Adipocyte (in vitro differentiated cells): ENCODE measurements around the gene NKIRAS2.
A peak's percentile ranks its signal among the peaks of the same experiment; 100 is the strongest.

ENCODE experiments used
- DNase-seq: peaks from one replicate; pipeline ENCODE4 v3.0.0-alpha.2; 2015; ENCODE audit warnings: low read depth
- H3K27me3 ChIP-seq: replicated peaks from 2 replicates; pipeline ENCODE4 v1.7.0; 2013; ENCODE audit warnings: mild to moderate bottlenecking, low read length, moderate library complexity; ENCODE audit not compliant: control insufficient read depth, insufficient read depth
- H3K36me3 ChIP-seq: 2 replicates; pipeline ENCODE4 v1.7.0; 2013; ENCODE audit warnings: low read length, mild to moderate bottlenecking, moderate library complexity; ENCODE audit not compliant: control insufficient read depth, insufficient read depth, severe bottlenecking
- H3K4me1 ChIP-seq: 2 replicates; pipeline ENCODE4 v1.7.0; 2013; ENCODE audit warnings: mild to moderate bottlenecking, low read length, moderate library complexity; ENCODE audit not compliant: control insufficient read depth, insufficient read depth
- H3K4me3 ChIP-seq: 2 replicates; pipeline ENCODE4 v1.7.0; 2013; ENCODE audit warnings: mild to moderate bottlenecking, low read length, moderate library complexity
- H3K9ac ChIP-seq: 2 replicates; pipeline ENCODE4 v1.7.0; 2013; ENCODE audit warnings: mild to moderate bottlenecking, low read length, moderate library complexity
- H3K9me3 ChIP-seq: 2 replicates; pipeline ENCODE4 v1.7.0; 2013; ENCODE audit warnings: mild to moderate bottlenecking, low read length, moderate library complexity; ENCODE audit not compliant: control insufficient read depth

Gene NKIRAS2

GRCh38 chr17:42031584-42031983 lies 11.7 kb downstream of the NKIRAS2 start:
- Histone ChIP-seq H3K9me3 (no peaks in the 10 kb centered on the region), H3K4me3 (no peak overlapping the region), H3K9ac (no peak overlapping the region), H3K4me1 (peaks cover 7% of the 10 kb centered on the region), H3K27me3 (peaks cover 19% of the 10 kb centered on the region), H3K36me3 (no peaks in the 10 kb centered on the region)
- no peak for DNase-seq

- no peak for DNase-seq
- Histone ChIP-seq H3K4me1 (no peaks in the 10 kb centered on the region), H3K27me3 (peaks cover 25% of the 10 kb centered on the region), H3K4me3 (no peak overlapping the region), H3K36me3 (no peaks in the 10 kb centered on the region), H3K9ac (no peak overlapping the region), H3K9me3 (no peaks in the 10 kb centered on the region)
These were observed 14.2 kb downstream of the NKIRAS2 start for GRCh38 chr17:42034059-42034458.

- Histone ChIP-seq H3K4me3 (no peak overlapping the region), H3K9ac (no peak overlapping the region), H3K27me3 (peaks cover 22% of the 10 kb centered on the region), H3K9me3 (no peaks in the 10 kb centered on the region), H3K36me3 (no peaks in the 10 kb centered on the region), H3K4me1 (no peaks in the 10 kb centered on the region)
- no peak for DNase-seq
These were observed 18.5 kb downstream of the NKIRAS2 start for GRCh38 chr17:42038221-42038973.

DNA sequence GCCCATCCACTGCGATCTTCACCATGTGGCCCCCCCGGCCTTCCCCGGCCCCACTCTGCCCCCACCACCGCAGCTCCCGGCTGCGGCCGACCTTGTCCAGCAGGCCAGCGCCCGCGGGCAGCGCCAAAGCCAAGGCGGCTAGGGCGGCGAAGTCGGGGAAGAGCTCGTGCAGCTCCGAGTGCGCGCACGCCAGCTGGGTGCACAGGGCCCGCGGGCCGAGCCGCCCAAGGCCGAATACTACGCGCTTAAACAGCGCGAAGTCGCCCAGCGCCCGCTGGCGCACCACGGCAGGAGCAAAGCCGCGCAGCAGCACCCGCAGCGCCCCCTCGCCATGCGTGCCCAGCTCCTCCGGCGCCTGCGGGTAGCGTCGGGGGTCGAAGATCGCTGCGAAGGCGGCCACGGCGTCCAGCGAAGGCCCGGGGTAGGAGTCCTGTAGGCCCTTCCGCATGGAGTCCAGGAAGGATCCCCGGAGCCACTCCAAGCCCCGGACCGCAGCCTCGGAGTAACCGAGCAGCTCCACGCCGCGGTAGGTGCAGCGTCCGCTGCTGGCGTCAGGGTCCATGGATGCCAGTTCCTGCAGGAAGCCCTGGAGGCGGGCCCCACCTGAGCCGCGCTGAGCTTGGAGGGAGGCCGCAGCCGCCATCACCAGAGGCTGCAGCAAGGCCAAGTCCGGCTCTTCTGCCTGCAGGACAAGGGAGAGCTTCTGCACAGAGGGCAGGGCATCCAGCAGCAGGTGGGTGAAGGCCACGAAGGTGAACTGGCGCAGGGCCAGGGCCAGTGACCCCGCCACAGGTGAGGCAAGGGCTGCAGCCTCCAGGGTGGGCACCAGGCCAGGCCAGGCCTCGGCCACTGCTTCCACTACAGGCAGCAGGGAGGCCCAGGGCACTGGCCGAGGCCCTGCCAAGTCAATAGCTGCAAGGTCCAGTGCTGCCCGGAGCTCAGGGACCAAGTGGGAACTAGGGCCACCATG lies 20.2 kb downstream of the NKIRAS2 start:
- no peak for DNase-seq
- Histone ChIP-seq H3K36me3 (no peaks in the 10 kb centered on the region), H3K4me1 (no peaks in the 10 kb centered on the region), H3K27me3 (peaks cover 16% of the 10 kb centered on the region), H3K4me3 (no peak overlapping the region), H3K9ac (no peak overlapping the region), H3K9me3 (no peaks in the 10 kb centered on the region)

- Histone ChIP-seq H3K36me3 (no peaks in the 10 kb centered on the region), H3K4me3 (no peak overlapping the region), H3K27me3 (peaks cover 16% of the 10 kb centered on the region), H3K9me3 (no peaks in the 10 kb centered on the region), H3K9ac (no peak overlapping the region), H3K4me1 (no peaks in the 10 kb centered on the region)
- DNase-seq: no peak
These were observed 20.9 kb downstream of the NKIRAS2 start for GRCh38 chr17:42040818-42041217.

DNA sequence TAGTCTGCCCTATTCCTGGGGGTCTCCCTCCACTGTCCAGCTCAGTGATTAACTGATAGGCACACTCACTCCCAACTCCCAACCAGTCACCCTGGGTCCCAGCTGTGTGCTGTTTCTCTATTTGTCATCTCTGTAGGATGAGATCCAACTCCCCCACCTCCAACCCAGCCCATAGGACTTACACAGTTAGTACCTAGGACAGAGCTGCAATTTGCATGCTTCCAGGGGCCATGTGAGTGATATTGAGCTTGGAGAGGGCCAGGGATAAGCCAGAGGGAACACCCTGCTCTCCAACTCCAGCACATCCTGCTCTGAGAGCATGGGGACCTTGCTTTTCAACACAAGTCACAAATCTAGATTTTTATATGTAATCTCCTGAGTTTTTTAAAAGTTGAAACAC lies 21.7 kb downstream of the NKIRAS2 start:
- H3K9me3 ChIP-seq: no peaks in the 10 kb centered on the region
- H3K36me3 ChIP-seq: no peaks in the 10 kb centered on the region
- no peak overlapping the region for H3K4me3 ChIP-seq
- no peaks in the 10 kb centered on the region for H3K4me1 ChIP-seq
- H3K9ac ChIP-seq: no peak overlapping the region
- DNase-seq: no peak
- H3K27me3 ChIP-seq: peaks cover 16% of the 10 kb centered on the region

DNA sequence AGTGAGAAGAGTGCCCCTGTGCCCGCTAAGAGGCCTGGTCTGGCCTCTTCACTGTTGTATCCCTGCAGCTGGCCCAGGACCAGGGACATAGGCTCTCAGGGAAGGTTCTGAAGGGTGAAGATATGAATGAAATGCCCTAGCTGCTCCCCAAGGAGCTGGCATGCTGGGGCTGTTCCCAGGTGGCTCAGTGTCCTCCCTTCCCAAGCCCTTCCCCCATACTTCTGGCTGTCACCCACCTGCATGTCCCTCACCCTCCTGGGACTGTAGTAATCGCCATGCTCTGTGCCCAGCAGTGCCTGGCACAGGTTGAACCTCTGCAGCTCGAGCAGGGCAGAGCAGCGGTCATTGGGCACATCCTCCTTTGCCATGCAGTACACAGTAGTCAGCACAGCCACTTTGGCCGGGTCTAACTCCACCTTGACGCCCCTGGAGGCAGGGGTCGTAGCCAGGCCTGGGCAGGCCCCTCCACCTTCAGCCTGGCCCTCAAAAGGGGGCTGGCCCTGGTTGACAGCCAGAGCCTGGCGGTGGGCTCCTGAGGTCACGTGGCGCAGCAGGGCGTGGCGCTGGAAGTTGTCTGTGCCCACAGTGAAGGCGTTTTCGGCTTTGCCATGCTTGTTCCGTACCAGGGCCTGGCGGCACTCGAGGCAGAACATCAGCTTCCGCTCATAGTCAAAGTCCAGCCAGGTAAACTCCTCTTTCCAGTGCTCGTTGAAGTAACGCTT lies 22.9 kb downstream of the NKIRAS2 start:
- Histone ChIP-seq H3K36me3 (no peaks in the 10 kb centered on the region), H3K4me1 (no peaks in the 10 kb centered on the region), H3K4me3 (no peak overlapping the region), H3K9ac (no peak overlapping the region), H3K27me3 (peaks cover 9% of the 10 kb centered on the region), H3K9me3 (no peaks in the 10 kb centered on the region)
- DNase-seq: no peak

- no peak overlapping the region for H3K4me3 ChIP-seq
- H3K4me1 ChIP-seq: no peaks in the 10 kb centered on the region
- H3K36me3 ChIP-seq: no peaks in the 10 kb centered on the region
- no peak overlapping the region for H3K9ac ChIP-seq
- no peak for DNase-seq
- H3K9me3 ChIP-seq: no peaks in the 10 kb centered on the region
- peaks cover 18% of the 10 kb centered on the region for H3K27me3 ChIP-seq
These were observed 25.8 kb downstream of the NKIRAS2 start for GRCh38 chr17:42045719-42046118.

DNA sequence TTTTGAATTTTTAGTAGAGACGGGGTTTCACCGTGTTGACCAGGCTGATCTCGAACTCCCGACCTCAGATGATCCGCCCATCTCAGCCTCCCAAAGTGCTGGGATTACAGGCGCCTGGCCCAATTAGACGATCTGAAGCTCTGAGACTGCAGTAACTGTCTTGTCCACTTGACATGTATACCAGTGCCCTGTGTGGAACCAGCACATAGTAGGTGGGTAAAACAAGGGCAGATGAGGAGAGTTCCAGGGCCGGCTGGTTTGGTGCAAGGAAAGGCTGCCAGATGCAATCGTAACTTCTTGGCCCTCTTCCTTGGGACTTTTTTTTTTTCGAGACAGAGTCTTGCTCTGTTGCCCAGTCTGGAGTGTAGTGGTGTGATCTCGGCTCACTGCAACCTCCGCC lies 27.5 kb downstream of the NKIRAS2 start:
- H3K9ac ChIP-seq: no peak overlapping the region

DNA sequence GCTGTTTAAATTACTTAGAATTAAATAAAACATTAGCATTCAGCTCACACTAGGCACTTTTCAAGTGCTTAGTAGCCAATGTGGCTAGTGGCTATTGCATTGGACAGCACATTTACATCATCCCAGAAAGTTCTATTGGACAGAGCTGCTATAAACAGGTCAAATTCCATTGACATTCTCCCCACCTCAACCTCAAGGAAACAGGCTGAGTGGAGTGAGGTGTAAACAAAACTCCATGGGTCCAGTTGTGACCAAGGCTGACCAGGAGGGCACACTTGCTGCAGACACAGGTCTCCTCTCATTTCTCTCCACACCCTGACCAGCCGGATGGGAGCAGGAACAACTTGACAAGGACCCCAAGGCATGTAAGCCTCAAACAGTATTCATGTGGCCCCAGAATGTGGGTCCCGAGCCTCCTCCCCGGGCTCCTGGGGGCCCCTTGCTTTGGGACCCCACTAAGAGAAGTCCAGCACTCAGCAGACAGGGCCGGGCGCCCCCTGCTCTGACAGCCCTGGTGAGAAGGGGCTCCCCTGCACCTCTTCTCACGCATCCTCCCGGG lies 30.0 kb downstream of the NKIRAS2 start:
- Histone ChIP-seq H3K4me3 (peak overlapping the region; percentile 63), H3K9me3 (no peaks in the 10 kb centered on the region), H3K4me1 (no peaks in the 10 kb centered on the region), H3K9ac (peak overlapping the region; percentile 25), H3K27me3 (peaks cover 52% of the 10 kb centered on the region), H3K36me3 (no peaks in the 10 kb centered on the region)
- no peak for DNase-seq

More for the DNA sequence above, 27.5 kb downstream of the NKIRAS2 start:
- DNase-seq: no peak
- Histone ChIP-seq H3K4me1 (no peaks in the 10 kb centered on the region), H3K36me3 (no peaks in the 10 kb centered on the region), H3K4me3 (no peak overlapping the region), H3K27me3 (peaks cover 31% of the 10 kb centered on the region), H3K9me3 (no peaks in the 10 kb centered on the region)
